Thyroid gland (tissue), 4 donors: ENCODE results near the gene GFRA4.

Experiments
- CTCF ChIP-seq, 6 experiments: fragments of 200-600 bp in 3 of 6; fragments of 450-650 bp in 3 of 6; sonication (generic) in 3 of 6; IDR thresholded peaks; one replicate each; pipeline ENCODE4 v1.5.1; 2016 to 2019; ENCODE audit warnings: antibody characterized with exemption in 6 of 6, mild to moderate bottlenecking in 2 of 6, inconsistent platforms in 1 of 6, moderate library complexity in 1 of 6
- POLR2A ChIP-seq, 2 donors: fragments of 450-650 bp; IDR thresholded peaks; one replicate each; pipeline ENCODE4 v1.6.1; 2017; ENCODE audit warnings: antibody characterized with exemption in 2 of 2, mild to moderate bottlenecking in 2 of 2, moderate library complexity in 1 of 2

- TF ChIP-seq CTCF (IDR thresholded peaks at IDR 0.05) (peak in 4 of 6 experiments; percentile 25 to 48 (median 36)), POLR2A (IDR thresholded peaks at IDR 0.05) (no peak)
These were observed 30.7 kb downstream of the GFRA4 start for GRCh38 chr20:3632311-3633004.
